GM12872 (cell line): ENCODE measurements around the gene PDE6C.

Experiments
- CTCF ChIP-seq: IDR thresholded peaks from 3 replicates; pipeline ENCODE4 v1.5.1; 2011; ENCODE audit warnings: low read depth, mild to moderate bottlenecking, low read length, moderate library complexity; ENCODE audit not compliant: insufficient read depth

The PDE6C gene

GRCh38 chr10:93573051-93573909 lies 39.1 kb upstream of the PDE6C start:
- TF ChIP-seq CTCF = no peak

- no peak for TF ChIP-seq CTCF
Measured at GRCh38 chr10:93573924-93574323, 38.4 kb upstream of the PDE6C start.

- TF ChIP-seq CTCF = no peak
Measured at GRCh38 chr10:93576888-93577287, 35.4 kb upstream of the PDE6C start.

GRCh38 chr10:93577565-93577964 lies 34.8 kb upstream of the PDE6C start:
- no peak for TF ChIP-seq CTCF

- TF ChIP-seq CTCF = no peak
Measured at GRCh38 chr10:93579089-93579488, 33.2 kb upstream of the PDE6C start.

- TF ChIP-seq CTCF = no peak
Measured at GRCh38 chr10:93579985-93580711, 32.2 kb upstream of the PDE6C start.

GRCh38 chr10:93580828-93581227 lies 31.5 kb upstream of the PDE6C start:
- TF ChIP-seq CTCF = no peak
